Measurements from ENCODE around the gene C2orf78.

C2orf78 gene

DNA sequence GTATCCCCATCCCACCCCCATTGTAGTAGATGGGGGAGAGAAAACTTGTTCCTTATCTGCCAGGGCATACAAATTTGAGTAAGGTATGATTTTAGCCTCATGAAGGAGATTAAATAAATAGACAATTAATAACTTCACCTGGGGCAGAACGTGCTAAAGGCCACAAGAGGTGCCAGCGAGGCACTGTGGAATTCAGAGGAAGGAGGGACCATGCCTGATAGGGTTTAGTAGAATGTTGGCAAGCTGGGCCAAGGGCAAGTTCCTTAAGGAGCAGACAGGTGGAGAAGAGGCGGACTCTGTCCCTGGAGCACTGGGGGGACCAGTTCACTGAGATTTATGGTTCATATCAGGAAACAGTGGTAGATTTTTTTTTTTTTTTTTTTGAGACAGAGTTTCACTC, 67.3 kb downstream of the C2orf78 start:
- DNase-seq (ENCODE audit: insufficient read length, low spot score) (no peak), FAIRE-seq (no peak)
- TF ChIP-seq TAF1 (IDR thresholded peaks at IDR 0.05; ENCODE audit: low read depth, low read length) = no peak
- TF ChIP-seq POLR2A (IDR thresholded peaks at IDR 0.05; ENCODE audit: low read depth, low read length) = no peak
- no peak for TF ChIP-seq POLR2AphosphoS5 (IDR thresholded peaks at IDR 0.05; ENCODE audit: low read depth, low read length)
- TF ChIP-seq POU2F2 (IDR thresholded peaks at IDR 0.05; ENCODE audit: low read depth, low read length) = no peak
- no peak for TF ChIP-seq PAX5 (IDR thresholded peaks at IDR 0.05; ENCODE audit: insufficient read depth, low read length, severe bottlenecking)
- no peak for TF ChIP-seq SPI1 (IDR thresholded peaks at IDR 0.05; ENCODE audit: low read depth, low read length)

DNA sequence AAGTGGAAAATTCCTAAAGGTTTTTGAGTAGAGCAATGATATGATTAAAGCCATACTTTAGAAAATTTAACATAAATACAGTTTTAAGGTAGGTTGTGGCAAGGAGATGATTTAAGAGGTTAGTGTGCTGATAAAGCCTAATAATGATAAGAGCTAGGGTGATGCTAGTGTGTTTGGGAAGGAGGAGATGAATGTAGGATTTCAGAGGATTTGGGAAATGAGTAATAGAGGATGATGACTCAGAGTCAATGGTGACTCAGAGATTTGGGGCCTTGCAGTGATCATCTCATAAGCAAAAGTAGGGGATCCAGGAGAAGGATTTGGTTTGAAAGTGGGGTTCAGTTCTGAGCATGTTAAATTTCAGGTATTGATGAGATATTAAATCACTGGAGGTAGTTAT, 68.0 kb downstream of the C2orf78 start:
- DNase-seq (ENCODE audit: insufficient read length, low spot score) = no peak
- no peak for TF ChIP-seq POLR2A (IDR thresholded peaks at IDR 0.05; ENCODE audit: low read depth, low read length)
- no peak for TF ChIP-seq TAF1 (IDR thresholded peaks at IDR 0.05; ENCODE audit: low read depth, low read length)
- no peak for TF ChIP-seq POLR2AphosphoS5 (IDR thresholded peaks at IDR 0.05; ENCODE audit: low read depth, low read length)
- no peak for TF ChIP-seq SPI1 (IDR thresholded peaks at IDR 0.05; ENCODE audit: low read depth, low read length)
- no peak for TF ChIP-seq POU2F2 (IDR thresholded peaks at IDR 0.05; ENCODE audit: low read depth, low read length)
- no peak for TF ChIP-seq PAX5 (IDR thresholded peaks at IDR 0.05; ENCODE audit: insufficient read depth, low read length, severe bottlenecking)
- FAIRE-seq = no peak

DNA sequence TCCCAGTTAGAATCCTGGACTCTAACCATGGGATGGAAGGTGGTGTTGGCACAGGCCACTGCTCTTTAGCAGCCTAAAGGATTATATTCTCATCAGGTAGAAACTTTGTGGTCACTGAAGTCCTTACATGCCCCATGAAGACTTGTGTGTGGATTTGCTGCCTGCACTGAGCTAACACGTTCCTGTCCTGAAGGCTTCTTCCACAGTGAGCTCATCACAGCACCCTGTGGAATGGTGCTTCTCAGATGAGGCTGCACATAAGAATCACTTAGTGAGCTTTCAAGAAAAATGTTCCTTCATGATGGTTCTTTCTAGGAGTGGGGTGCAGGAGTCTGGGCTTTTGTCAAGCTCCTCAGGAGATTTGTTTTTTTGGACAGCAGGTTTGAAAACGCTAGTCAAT, 71.5 kb downstream of the C2orf78 start:
- FAIRE-seq (no peak), DNase-seq (ENCODE audit: insufficient read length, low spot score) (no peak)
- TF ChIP-seq POLR2A (IDR thresholded peaks at IDR 0.05; ENCODE audit: low read depth, low read length) (no peak), POLR2AphosphoS5 (IDR thresholded peaks at IDR 0.05; ENCODE audit: low read depth, low read length) (no peak), PAX5 (IDR thresholded peaks at IDR 0.05; ENCODE audit: insufficient read depth, low read length, severe bottlenecking) (no peak)

DNA sequence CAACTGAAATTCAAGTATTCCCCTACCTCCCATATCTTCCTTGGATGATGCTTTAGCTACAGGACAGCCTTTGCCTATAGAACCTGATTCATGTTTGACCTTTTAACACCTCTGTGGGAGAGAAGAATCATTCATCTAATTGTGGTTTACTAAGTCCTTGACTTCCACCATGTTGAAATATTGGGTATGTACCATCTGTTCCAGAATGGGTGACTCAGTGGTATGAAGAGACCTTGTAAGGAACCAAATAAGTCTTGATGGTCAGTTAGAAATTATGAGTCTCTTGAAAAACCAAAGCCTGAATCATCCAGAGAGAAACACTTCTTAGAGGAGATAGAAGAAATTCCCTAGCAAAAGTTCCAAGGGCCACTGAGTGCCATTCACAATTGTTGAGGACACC, 72.2 kb downstream of the C2orf78 start:
- DNase-seq (ENCODE audit: insufficient read length, low spot score) (no peak), FAIRE-seq (no peak)
- no peak for TF ChIP-seq TAF1 (IDR thresholded peaks at IDR 0.05; ENCODE audit: low read depth, low read length)
- TF ChIP-seq POU2F2 (IDR thresholded peaks at IDR 0.05; ENCODE audit: low read depth, low read length) = no peak
- no peak for TF ChIP-seq POLR2AphosphoS5 (IDR thresholded peaks at IDR 0.05; ENCODE audit: low read depth, low read length)
- TF ChIP-seq SPI1 (IDR thresholded peaks at IDR 0.05; ENCODE audit: low read depth, low read length) = no peak
- TF ChIP-seq PAX5 (IDR thresholded peaks at IDR 0.05; ENCODE audit: insufficient read depth, low read length, severe bottlenecking) = no peak
- TF ChIP-seq POLR2A (IDR thresholded peaks at IDR 0.05; ENCODE audit: low read depth, low read length) = no peak

DNA sequence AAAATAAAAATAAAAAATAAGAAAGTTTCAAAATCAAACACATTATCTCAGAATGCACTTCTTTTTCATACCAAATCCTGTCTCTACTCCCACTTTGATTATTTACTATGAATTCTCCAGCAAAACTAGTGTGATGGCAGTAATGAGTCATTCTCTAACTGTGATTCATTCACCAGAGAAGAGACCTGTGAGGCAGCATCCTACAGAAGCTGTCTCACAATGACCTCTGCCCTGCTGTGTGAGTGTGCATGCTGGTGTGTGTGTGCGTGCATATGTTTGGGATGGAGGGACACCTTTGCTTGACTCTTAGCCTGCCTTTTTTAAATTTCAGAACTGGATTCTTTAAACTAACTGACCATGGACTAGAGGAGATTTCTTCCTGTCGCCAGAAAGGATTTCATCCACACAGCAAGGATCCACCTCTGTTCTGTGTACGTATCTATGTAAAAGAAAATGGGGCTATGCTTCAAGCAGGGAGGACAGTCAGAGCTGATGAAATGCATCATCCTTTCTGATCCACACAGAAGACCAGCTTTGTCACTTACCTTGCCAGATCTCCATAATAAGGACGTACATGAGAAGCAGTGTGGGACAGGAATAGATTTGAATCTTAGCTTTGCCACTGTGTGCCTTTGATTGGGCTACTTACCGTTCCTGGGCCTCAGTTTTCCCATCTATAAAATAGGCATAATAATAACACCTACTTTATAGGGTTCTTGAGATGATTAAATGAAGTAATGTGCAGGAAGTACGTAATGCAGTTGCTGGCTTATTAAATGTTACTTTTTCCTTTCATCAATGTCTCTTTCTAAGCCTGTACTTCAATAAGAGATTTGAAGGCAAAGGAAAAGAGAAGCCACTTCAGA, 76.0 kb downstream of the C2orf78 start:
- no peak for DNase-seq (ENCODE audit: insufficient read length, low spot score)
- no peak for TF ChIP-seq SPI1 (IDR thresholded peaks at IDR 0.05; ENCODE audit: low read depth, low read length)
- no peak for TF ChIP-seq POLR2AphosphoS5 (IDR thresholded peaks at IDR 0.05; ENCODE audit: low read depth, low read length)
- no peak for TF ChIP-seq TAF1 (IDR thresholded peaks at IDR 0.05; ENCODE audit: low read depth, low read length)
- no peak for TF ChIP-seq POLR2A (IDR thresholded peaks at IDR 0.05; ENCODE audit: low read depth, low read length)
- no peak for TF ChIP-seq PAX5 (IDR thresholded peaks at IDR 0.05; ENCODE audit: insufficient read depth, low read length, severe bottlenecking)
- no peak for TF ChIP-seq POU2F2 (IDR thresholded peaks at IDR 0.05; ENCODE audit: low read depth, low read length)
- FAIRE-seq = no peak

DNA sequence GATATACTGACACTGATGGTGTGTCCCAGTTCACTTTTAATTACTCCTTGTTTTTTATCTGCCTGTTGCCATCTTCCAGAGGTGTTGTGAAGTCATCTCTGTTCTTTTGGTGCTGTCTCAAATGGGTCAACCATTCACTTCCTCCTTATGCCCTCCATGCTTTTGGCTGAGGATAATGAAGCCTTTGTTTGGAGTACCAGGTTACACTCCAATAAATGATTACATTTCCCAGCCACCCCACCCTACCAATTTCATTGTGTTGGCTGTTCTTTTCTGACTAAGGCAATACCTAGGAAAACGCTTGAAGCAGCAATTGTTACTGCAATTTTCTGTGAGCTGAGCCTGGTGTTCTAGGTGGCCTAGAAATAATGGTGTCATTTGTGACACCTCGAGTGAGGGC, 79.0 kb downstream of the C2orf78 start:
- no peak for TF ChIP-seq POLR2AphosphoS5 (IDR thresholded peaks at IDR 0.05; ENCODE audit: low read depth, low read length)
- no peak for TF ChIP-seq TAF1 (IDR thresholded peaks at IDR 0.05; ENCODE audit: low read depth, low read length)
- TF ChIP-seq POU2F2 (IDR thresholded peaks at IDR 0.05; ENCODE audit: low read depth, low read length) = no peak
- no peak for DNase-seq (ENCODE audit: insufficient read length, low spot score)
- no peak for FAIRE-seq

Measured in GM12891 (cell line).